HepG2 (cell line): ENCODE results near the gene DYNC2H1. TPM values are rescaled to one million over a fixed set of nuclear protein-coding genes. Genes with fewer than 3 reads are reported as not detected.
A peak's percentile ranks its signal among the peaks of the same experiment; 100 is the strongest.

Source experiments
- IKZF4 ChIP-seq: sonication (generic); formaldehyde crosslinking; IDR thresholded peaks from 2 replicates; pipeline ENCODE4 v1.5.1; 2020; ENCODE audit warnings: borderline replicate concordance, mild to moderate bottlenecking, low read depth, missing genetic modification reagents; ENCODE audit errors: not compliant biosample characterization
- NRL ChIP-seq: sonication (generic); formaldehyde crosslinking; IDR thresholded peaks from 2 replicates; pipeline ENCODE4 v1.5.0; 2020; ENCODE audit warnings: missing genetic modification reagents, mild to moderate bottlenecking, moderate library complexity, borderline replicate concordance
- PRDM10 ChIP-seq: sonication (generic); formaldehyde crosslinking; IDR thresholded peaks from 2 replicates; pipeline ENCODE4 v1.4.0; 2020; ENCODE audit warnings: low read depth, missing genetic modification reagents
- THYN1 ChIP-seq: sonication (generic); formaldehyde crosslinking; IDR thresholded peaks from 2 replicates; pipeline ENCODE4 v1.8.1; 2023; ENCODE audit warnings: low read depth, mild to moderate bottlenecking, moderate library complexity, missing genetic modification reagents, borderline replicate concordance
- ZBTB43 ChIP-seq: sonication (generic); formaldehyde crosslinking; conservative IDR thresholded peaks from 2 replicates; pipeline ENCODE4 v1.4.0; 2020; ENCODE audit warnings: missing genetic modification reagents
- ZGPAT ChIP-seq: IDR thresholded peaks from 2 replicates; pipeline ENCODE4 v1.6.1; 2016; ENCODE audit warnings: mild to moderate bottlenecking
- ZNF10 ChIP-seq: sonication (generic); formaldehyde crosslinking; IDR thresholded peaks from 2 replicates; pipeline ENCODE4 v1.4.0; 2020; ENCODE audit warnings: mild to moderate bottlenecking, low read depth, missing genetic modification reagents, borderline replicate concordance
- ZNF225 ChIP-seq: sonication (generic); formaldehyde crosslinking; IDR thresholded peaks from 2 replicates; pipeline ENCODE4 v1.4.0; 2020; ENCODE audit warnings: mild to moderate bottlenecking, missing genetic modification reagents
- ZUFSP ChIP-seq: sonication (generic); formaldehyde crosslinking; IDR thresholded peaks from 2 replicates; pipeline ENCODE4 v1.9.0; 2021; ENCODE audit warnings: missing genetic modification reagents, mild to moderate bottlenecking, borderline replicate concordance
- polyA plus RNA-seq, 8 experiments: library from polyadenylated mRNA; depleted of rRNA in 3 of 8; stranded (reverse) in 7 of 8; unstranded in 1 of 8; fragments of >200 nt; fragmentation: Illumina TruSeq in 4 of 8; extraction: Trizol in 4 of 8; gene quantifications; 2 replicates each; pipeline versions ENCODE4 v1.2.1 to v1.2.3, GENCODE V29; 2011 to 2016; ENCODE audit warnings: low read depth in 4 of 8, missing spikeins in 1 of 8, mixed read lengths in 1 of 8; ENCODE audit not compliant: insufficient read depth in 1 of 8
- total RNA-seq, 5 experiments: library from RNA; depleted of rRNA; stranded (reverse); fragments of >200 nt; fragmentation: Illumina TruSeq; extraction: Trizol; gene quantifications; 2 replicates each; pipeline ENCODE4 v1.2.3, GENCODE V29; 2016; ENCODE audit warnings: low read depth in 1 of 5
- TF ChIP-seq, protein P1 (sequence below): sonication (generic); formaldehyde crosslinking; conservative IDR thresholded peaks from 2 replicates; pipeline ENCODE4 v1.8.0; 2022; ENCODE audit warnings: mild to moderate bottlenecking, moderate library complexity, missing genetic modification reagents
- TF ChIP-seq, protein P2 (sequence below): sonication (generic); formaldehyde crosslinking; IDR thresholded peaks from 2 replicates; pipeline ENCODE4 v1.4.0; 2020; ENCODE audit warnings: mild to moderate bottlenecking, missing genetic modification reagents

DYNC2H1 gene
- total and polyA plus RNA-seq, 2 of the 13 experiments (the other 11 are each of a cell fraction or from before 2014, with no cell fraction given), result 0.49 to 0.66 TPM

DNA sequence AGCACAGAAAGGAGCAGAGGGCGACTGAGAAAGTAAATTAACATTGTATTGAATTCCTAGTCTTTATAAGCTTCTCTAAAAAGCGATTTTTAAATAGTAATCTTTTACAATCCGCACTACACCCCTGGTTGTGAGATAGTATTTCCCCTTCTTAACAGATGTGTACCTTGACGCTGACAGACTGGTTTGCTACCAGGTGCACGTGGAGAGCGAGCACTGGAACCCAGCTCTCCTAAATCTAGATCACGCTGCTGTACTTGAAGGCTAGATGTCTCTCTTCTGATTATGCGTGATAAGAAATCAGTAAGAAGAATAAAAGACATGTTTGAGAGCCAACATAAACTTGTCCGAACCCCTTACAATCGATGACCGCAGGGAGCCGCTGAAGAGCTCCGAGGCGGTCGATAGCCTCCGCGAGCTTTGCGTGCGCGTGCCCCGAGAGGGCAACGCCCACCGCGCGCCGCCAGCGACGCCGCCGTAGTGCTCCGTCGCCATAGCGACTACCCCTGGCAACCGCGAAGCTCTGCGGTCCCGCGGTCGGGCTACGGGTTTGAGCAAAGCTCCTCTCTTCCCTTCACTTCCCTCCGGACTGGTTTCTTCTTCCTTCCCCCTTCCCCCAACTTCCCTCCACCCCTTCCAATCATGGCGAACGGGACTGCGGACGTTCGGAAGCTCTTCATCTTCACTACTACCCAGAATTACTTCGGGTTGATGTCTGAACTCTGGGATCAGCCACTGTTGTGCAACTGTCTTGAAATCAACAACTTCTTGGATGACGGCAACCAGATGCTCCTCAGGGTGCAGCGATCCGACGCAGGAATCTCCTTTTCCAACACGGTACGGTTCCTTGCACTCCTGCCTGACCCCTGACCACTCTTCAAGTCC is at the start of gene DYNC2H1 (continued):
- TF ChIP-seq, protein P1, sequence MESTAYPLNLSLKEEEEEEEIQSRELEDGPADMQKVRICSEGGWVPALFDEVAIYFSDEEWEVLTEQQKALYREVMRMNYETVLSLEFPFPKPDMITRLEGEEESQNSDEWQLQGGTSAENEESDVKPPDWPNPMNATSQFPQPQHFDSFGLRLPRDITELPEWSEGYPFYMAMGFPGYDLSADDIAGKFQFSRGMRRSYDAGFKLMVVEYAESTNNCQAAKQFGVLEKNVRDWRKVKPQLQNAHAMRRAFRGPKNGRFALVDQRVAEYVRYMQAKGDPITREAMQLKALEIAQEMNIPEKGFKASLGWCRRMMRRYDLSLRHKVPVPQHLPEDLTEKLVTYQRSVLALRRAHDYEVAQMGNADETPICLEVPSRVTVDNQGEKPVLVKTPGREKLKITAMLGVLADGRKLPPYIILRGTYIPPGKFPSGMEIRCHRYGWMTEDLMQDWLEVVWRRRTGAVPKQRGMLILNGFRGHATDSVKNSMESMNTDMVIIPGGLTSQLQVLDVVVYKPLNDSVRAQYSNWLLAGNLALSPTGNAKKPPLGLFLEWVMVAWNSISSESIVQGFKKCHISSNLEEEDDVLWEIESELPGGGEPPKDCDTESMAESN, result peak; percentile 49; the same call in 1 of the 2 replicates
- no peak for TF ChIP-seq ZUFSP (CRISPR knock-in tag)
- no peak for TF ChIP-seq THYN1 (CRISPR knock-in tag)
- peak; percentile 87 for TF ChIP-seq ZGPAT
- no peak for TF ChIP-seq ZNF10 (CRISPR knock-in tag)
- 0 out of 2 replicates have a peak, but pooled peaks have one; percentile 42 for TF ChIP-seq ZBTB43 (CRISPR knock-in tag)
- no peak for TF ChIP-seq NRL (CRISPR knock-in tag)
- TF ChIP-seq, protein P2, sequence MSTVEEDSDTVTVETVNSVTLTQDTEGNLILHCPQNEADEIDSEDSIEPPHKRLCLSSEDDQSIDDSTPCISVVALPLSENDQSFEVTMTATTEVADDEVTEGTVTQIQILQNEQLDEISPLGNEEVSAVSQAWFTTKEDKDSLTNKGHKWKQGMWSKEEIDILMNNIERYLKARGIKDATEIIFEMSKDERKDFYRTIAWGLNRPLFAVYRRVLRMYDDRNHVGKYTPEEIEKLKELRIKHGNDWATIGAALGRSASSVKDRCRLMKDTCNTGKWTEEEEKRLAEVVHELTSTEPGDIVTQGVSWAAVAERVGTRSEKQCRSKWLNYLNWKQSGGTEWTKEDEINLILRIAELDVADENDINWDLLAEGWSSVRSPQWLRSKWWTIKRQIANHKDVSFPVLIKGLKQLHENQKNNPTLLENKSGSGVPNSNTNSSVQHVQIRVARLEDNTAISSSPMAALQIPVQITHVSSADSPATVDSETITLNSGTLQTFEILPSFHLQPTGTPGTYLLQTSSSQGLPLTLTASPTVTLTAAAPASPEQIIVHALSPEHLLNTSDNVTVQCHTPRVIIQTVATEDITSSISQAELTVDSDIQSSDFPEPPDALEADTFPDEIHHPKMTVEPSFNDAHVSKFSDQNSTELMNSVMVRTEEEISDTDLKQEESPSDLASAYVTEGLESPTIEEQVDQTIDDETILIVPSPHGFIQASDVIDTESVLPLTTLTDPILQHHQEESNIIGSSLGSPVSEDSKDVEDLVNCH (CRISPR knock-in tag), result no peak
- peak; percentile 26 for TF ChIP-seq IKZF4 (CRISPR knock-in tag)
- TF ChIP-seq PRDM10 (CRISPR knock-in tag), result peak; percentile 43; the same call in 1 of the 2 replicates
- TF ChIP-seq ZNF225 (CRISPR knock-in tag), result no peak
